GM12892 (cell line): ENCODE results near the gene MTOR.

ENCODE experiments used
- DNase-seq: peaks from one replicate; pipeline ENCODE4 v3.0.0; 2011; ENCODE audit not compliant: insufficient read length
- FAIRE-seq: peaks from 2 replicates; lab custom pipeline; 2011; peaks lifted over from hg19 to GRCh38; lab: Jason Lieb, UNC
- POLR2A ChIP-seq: IDR thresholded peaks from 2 replicates; pipeline ENCODE4 v1.6.1; 2011; ENCODE audit warnings: low read depth, low read length, control low read depth
- POLR2AphosphoS5 ChIP-seq: IDR thresholded peaks from 2 replicates; pipeline ENCODE4 v1.6.1; 2011; ENCODE audit warnings: low read depth, low read length, control low read depth
- TAF1 ChIP-seq: IDR thresholded peaks from 2 replicates; pipeline ENCODE4 v1.6.1; 2011; ENCODE audit warnings: low read depth, mild to moderate bottlenecking, control low read depth, low read length, borderline replicate concordance

MTOR gene

DNA sequence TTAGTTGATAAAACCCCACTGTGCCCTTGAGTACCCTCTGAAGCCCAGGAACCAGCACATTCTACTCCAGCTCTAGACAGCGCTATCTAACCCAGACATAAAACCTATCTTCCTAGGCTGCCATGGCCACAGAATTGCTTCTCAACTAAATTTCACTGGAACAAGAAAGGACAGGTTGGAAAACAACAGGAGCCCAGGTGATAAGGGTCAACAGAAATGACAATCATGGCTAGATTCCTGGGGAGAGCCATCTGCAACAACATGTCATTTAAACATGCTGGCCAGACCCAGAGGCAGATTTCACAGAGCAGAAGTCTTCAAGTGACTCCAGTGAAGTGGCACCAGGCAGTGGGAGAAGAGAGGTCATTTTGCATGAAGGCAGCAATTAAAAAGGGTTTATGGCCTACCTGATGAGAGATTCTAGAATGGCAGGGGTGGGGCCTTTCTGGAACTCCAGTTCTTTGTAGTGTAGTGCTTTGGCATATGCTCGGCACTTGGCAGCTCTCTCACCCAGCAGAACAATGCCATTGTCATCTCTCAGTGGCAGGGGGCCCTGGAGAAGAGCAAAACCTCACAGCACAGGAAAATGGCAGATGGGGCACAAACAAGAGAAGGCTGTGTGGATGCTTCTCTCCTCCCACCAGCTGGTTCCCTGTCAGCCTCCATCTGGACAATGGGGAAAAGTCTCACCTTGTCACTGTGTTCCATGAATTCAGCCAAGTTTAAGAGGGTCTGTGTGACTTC lies 63.3 kb downstream of the MTOR start:
- no peak for FAIRE-seq
- TF ChIP-seq TAF1 (no peak), POLR2A (no peak), POLR2AphosphoS5 (no peak)
- no peak for DNase-seq

DNA sequence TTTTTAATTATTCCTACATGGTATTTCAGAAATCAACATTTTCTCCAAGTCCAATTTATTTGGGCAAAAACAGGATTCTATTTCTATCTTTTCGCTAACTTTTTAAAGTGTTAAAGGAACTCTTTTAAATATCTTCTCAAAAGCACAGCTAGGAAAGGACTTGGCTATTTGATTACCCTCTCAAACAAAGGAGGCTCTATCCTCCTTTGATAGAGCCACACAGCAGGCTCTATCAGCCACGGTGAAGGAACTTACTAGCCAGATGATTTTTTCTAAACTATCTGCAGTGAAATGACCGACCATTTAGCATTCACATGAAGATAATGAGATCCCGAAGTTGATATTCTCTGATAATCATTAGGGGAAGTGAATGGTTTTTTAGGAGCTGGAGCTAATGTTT lies 64.1 kb downstream of the MTOR start:
- DNase-seq (no peak), FAIRE-seq (no peak)
- TF ChIP-seq POLR2A (no peak), TAF1 (no peak), POLR2AphosphoS5 (no peak)

- FAIRE-seq (no peak), DNase-seq (no peak)
- TF ChIP-seq TAF1 (no peak), POLR2AphosphoS5 (no peak), POLR2A (no peak)
These were observed 65.0 kb downstream of the MTOR start for GRCh38 chr1:11197359-11197758.

GRCh38 chr1:11196945-11197344 lies 65.4 kb downstream of the MTOR start:
- DNase-seq: no peak
- no peak for FAIRE-seq
- TF ChIP-seq POLR2AphosphoS5 (no peak), POLR2A (no peak), TAF1 (no peak)

DNA sequence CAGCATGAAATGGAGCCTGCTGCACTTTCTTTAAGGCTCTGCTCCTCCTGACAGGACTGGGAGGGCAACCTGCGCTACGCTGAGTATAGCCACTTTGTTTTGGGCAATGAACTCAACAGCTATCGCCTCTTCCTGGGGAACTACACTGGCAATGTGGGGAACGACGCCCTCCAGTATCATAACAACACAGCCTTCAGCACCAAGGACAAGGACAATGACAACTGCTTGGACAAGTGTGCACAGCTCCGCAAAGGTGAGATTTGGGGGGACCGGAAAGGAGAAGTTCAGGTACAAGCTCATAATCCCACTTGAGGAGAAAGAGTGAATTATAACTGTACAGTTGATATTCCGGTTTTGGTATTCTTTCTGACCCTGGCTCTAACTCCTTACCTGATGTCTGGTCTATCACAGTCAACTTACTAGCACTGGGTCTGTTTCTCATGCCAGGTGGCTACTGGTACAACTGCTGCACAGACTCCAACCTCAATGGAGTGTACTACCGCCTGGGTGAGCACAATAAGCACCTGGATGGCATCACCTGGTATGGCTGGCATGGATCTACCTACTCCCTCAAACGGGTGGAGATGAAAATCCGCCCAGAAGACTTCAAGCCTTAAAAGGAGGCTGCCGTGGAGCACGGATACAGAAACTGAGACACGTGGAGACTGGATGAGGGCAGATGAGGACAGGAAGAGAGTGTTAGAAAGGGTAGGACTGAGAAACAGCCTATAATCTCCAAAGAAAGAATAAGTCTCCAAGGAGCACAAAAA lies 67.8 kb downstream of the MTOR start:
- FAIRE-seq (no peak), DNase-seq (no peak)
- TF ChIP-seq POLR2A: no peak
- TF ChIP-seq POLR2AphosphoS5: no peak
- TF ChIP-seq TAF1: no peak

- TF ChIP-seq TAF1 (no peak), POLR2AphosphoS5 (no peak), POLR2A (no peak)
- DNase-seq: no peak
- no peak for FAIRE-seq
These were observed 69.0 kb downstream of the MTOR start for GRCh38 chr1:11193376-11193775.

- no peak for FAIRE-seq
- DNase-seq: no peak
- no peak for TF ChIP-seq POLR2AphosphoS5
- TF ChIP-seq TAF1: no peak
- no peak for TF ChIP-seq POLR2A
These were observed 73.4 kb downstream of the MTOR start, which contains the start of gene ANGPTL7 for GRCh38 chr1:11188858-11189451. Gene ANGPTL7 (plus strand): TSS chr1:11189355. CDS start chr1:11189580, 225 bp downstream.

DNA sequence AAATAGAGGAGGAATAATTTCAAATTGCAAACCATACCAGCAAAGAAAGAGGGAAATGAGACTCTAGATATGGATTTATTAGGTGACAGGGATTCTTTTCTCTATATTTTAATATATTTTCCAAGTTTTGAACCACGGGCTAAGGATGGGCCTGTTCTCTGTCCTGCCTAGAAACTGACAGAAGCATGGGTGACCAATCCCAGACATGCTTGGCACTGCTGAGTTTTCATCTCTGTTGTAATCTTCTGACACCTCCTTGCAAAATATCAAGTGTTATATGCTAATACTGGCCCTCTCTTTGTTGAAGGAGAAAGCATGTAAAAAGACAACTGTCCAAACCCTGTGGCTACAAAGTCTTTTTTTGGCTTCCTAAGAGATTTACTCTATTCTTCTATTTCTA lies 74.0 kb downstream of the MTOR start:
- FAIRE-seq (no peak), DNase-seq (no peak)
- no peak for TF ChIP-seq POLR2AphosphoS5
- TF ChIP-seq TAF1: no peak
- TF ChIP-seq POLR2A: no peak

- DNase-seq (no peak), FAIRE-seq (no peak)
- TF ChIP-seq POLR2AphosphoS5: no peak
- no peak for TF ChIP-seq TAF1
- no peak for TF ChIP-seq POLR2A
These were observed 74.4 kb downstream of the MTOR start for GRCh38 chr1:11187931-11188330.

DNA sequence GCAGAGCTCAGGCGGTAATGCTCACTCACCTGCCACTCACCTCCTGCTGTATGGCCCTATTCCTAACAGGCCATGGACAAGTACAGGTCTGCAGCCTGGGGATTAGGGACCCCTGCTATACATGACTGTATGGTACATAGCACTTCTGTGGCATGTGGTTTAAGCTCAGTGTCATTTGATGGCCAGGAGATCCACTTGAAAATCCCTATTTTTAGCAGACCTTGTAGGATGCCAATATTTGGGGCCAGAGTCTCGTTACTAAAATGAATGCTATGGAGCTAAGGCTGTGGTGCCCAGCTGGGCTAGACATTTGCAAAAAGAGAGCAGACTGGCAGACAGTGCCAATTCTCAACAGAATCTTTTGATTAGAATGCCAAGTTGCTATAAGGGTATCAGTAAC lies 74.9 kb downstream of the MTOR start:
- TF ChIP-seq TAF1 (no peak), POLR2A (no peak), POLR2AphosphoS5 (no peak)

DNA sequence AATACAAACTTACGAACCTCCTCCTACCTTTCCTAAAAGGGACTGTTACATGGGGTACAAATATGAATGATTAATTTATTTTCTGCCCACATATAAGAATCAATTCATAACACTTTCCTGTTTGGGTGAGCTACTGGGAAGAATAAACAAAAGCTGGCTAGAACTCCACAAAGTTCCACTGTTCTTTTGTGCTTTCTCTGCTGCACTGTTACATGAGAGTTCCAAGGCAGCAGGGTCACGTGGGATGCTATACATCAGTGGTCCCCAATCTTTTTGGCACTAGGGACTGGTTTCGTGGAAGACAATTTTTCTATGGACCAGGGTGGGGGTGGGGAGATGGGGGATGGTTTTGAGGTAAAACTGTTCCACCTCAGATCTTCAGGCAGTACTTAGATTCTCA lies 75.4 kb downstream of the MTOR start:
- FAIRE-seq: no peak
- DNase-seq: no peak
- TF ChIP-seq POLR2AphosphoS5 (no peak), TAF1 (no peak), POLR2A (no peak)

More for the DNA sequence above, 74.9 kb downstream of the MTOR start:
- no peak for DNase-seq
- no peak for FAIRE-seq

DNA sequence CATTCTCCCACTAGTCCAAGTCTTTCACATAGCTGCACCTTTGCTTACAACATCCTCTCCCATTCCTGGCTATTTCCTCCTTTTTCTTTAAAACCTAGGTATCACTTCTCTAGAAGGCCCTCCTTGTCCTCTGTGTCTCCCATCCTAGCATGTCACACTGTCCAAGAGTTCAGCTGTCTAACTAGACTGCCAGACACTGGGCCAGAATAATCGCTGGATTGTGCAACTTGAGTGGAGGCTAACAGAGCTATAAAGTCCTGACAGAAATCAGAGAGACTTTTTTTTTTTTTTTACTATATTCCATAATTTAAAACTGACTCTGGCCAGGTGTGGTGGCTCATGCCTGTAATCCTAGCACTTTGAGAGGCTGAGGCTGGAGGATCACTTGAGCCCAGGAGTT lies 77.4 kb downstream of the MTOR start:
- FAIRE-seq: no peak
- no peak for DNase-seq
- TF ChIP-seq TAF1 (no peak), POLR2AphosphoS5 (no peak), POLR2A (no peak)
